LNCAP (cell line): ENCODE data around the gene DIO3.

ENCODE experiments used
- TF ChIP-seq, protein P1 (sequence below): fragments of 450-650 bp; IDR thresholded peaks from 2 replicates; pipeline ENCODE4 v1.5.1; 2017; ENCODE audit warnings: mild to moderate bottlenecking

Gene DIO3

DNA sequence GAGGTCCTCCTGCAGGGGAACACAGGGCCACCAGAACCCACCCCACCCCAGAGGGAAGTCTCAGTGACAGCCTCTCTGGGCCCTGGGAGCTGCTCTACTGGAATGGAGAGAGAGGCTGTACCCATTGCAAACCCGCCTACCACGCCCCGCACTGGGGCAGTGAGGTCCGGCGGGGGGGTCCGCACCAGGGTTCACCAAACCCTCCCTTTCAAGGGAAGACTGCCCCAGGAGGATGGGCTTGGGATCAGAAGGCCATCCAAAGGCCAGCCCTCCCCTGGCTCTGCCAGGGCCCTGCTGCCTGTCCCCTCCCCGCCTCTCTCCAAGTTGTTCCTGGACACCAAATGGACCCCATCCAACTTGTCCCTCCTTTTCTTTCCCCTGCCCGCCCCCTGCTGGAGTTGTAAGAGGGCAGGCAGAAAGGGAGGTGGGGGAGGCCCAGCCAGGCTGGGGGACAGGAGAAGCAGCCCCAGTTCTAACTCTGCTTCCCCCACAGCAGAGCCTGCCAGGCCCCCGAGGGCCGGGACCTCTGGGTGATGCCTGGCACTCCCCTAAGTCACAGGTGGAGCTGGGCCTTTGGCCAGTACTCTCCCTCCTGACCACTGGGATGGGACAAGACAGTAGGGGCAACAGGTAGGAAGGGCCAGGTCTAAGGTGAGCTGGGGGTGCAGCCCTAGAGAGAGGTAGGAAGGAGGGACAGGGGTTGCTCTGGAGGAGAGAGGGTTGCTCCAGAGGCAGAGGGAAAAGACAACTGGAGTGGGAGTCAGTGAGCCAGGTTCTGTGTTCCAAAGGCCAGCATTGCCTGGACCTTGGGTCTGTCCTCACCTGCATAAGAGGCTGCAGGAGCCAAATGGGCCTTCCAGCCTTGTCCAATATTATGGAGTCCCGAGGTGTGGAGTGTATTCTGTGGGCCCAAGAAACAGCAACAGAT, 3.2 kb upstream of the DIO3 start:
- TF ChIP-seq, protein P1, sequence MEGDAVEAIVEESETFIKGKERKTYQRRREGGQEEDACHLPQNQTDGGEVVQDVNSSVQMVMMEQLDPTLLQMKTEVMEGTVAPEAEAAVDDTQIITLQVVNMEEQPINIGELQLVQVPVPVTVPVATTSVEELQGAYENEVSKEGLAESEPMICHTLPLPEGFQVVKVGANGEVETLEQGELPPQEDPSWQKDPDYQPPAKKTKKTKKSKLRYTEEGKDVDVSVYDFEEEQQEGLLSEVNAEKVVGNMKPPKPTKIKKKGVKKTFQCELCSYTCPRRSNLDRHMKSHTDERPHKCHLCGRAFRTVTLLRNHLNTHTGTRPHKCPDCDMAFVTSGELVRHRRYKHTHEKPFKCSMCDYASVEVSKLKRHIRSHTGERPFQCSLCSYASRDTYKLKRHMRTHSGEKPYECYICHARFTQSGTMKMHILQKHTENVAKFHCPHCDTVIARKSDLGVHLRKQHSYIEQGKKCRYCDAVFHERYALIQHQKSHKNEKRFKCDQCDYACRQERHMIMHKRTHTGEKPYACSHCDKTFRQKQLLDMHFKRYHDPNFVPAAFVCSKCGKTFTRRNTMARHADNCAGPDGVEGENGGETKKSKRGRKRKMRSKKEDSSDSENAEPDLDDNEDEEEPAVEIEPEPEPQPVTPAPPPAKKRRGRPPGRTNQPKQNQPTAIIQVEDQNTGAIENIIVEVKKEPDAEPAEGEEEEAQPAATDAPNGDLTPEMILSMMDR, result peak; percentile 27; the same call in 1 of the 2 replicates

DNA sequence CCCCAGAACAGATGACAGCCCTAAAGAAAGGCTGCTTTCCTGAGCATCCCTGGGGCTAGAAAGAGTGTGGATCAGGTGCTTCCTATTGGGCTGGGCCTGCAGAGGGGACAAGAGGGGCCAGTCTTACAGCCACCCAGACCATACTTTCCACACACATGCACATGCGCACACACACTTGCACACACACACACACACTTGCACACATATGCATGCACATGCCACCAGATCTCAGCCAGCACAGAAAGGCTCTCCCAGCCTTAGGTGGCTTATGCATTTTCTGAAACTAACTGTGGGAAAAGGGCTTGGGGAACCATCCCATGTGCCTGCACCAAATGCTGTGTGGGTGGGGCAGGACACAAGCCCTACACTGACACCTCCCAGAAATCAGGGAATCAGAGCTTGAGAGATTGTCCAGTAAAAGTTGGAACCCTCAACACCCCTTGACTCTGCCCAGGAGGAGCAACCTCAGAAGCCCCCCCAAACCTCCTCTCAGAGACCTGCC, 2.5 kb upstream of the DIO3 start:
- TF ChIP-seq, protein P1, result no peak

DNA sequence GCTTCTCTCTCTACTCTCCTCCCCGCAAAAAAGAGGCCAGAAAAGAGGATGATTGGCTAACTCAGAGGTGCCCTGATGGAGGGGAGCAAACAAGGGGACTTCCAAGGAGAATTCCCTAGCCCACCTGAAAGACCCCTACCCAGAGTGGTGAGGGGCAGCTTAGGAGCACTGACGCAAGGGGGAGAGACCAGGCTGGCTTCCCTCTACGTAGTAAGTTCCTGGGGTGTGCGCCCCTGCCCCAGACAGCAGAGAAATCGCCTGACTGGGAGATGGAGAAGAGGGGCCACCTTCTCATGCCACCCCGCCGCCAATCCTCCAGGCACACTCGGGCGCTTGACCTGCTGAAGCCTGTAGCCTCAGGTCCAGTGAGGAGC, 2.1 kb upstream of the DIO3 start:
- TF ChIP-seq, protein P1, result no peak

DNA sequence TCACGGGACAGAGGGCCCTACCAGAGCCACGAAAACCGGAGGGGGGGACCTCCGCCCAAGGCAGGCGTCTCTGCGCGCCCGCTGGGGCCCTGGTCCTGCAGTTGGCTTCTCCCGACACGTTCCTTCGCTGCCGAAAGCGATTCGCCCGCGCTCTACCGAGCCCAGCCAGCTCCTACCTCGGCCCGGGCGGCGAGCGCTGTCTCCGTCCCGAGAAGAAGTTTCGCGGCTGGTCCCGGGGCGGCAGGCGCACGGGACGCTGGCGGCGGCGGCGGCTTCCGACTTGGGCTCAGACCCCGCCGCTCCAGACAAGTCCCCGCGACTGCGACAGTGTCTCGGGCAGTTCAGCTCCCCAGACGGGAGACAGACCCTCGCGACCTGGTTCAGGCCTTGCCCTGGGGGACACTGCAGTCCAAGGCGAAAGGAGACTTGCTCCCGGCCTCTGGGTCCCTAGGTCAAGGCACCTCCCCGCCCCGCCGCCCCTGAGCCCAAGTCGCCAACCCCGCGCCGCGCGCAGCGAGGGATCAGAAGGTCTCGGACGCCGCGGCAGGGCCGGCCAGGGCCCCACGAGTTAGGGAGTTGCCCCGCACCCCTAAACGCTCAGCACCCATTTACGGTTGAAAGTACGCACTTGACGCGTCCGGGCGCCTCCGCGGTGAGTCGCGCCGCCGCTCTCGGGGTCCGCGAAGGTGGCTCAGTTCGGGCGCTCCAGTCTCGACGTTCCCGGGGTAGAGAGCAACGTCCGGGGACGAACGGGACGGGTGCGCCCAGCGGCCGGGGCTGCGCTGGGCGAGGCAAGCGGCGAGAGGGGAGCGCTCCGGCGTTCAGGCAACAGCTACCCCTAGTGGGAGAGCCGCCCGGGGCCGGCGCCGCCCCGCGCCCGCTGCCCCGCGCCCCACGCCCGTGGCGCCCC, 1.4 kb upstream of the DIO3 start:
- TF ChIP-seq, protein P1, result peak; percentile 45

DNA sequence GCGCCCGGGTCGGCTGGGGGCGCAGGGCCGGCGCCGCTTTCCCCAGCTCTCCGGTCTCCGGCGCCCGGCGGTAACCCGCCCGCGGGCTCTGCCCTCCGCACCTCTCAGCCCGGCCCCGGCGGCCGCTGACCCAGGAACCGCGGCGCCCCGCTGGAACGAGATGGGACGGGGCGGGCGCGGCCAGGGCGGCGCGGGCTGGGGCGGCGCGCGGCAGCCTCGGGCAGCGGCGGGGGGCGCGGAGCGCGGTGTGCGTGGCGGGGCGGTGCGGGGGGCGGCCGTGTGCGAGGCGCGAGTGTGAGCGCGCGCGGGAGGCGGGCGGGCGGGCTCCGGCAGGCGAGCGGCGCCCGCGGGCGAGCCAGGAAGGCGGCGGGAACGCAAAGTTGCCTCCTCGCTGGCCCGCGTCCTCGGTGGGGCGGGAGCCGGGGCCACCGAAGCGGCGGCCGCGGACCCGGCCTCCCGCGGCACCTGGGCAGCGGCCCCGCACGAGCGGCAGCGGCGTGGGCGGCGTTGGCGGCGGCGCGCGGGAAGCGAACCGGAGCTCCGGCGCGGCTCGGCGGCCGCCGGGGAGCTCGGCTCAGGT, 671 bp upstream of the DIO3 start:
- TF ChIP-seq, protein P1, result peak; percentile 32; the same call in 1 of the 2 replicates

DNA sequence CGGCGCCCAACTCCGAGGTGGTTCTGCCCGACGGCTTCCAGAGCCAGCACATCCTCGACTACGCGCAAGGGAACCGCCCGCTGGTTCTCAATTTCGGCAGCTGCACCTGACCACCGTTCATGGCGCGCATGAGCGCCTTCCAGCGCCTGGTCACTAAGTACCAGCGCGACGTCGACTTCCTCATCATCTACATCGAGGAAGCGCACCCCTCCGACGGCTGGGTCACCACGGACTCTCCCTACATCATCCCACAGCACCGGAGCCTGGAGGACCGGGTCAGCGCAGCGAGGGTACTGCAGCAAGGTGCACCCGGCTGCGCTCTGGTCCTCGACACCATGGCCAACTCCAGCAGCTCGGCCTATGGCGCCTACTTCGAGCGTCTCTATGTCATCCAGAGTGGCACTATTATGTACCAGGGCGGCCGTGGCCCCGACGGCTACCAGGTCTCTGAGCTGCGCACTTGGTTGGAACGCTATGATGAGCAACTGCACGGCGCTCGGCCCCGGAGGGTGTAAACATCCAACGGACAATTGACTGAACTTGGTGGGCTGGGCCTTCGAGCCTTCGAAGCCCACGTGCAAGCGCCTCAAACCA, 699 bp downstream of the DIO3 start:
- TF ChIP-seq, protein P1, result no peak
